HCT116 (cell line): ENCODE results near the gene IL17B. TPM values are rescaled to one million over a fixed set of nuclear protein-coding genes. Genes with fewer than 3 reads are reported as not detected.

ENCODE experiments used
- ATAC-seq: fragments of 200-7000 bp; cut with Tn5 transposase; 2 replicates; pipeline ENCODE4 v1.9.1; 2020; ENCODE audit warnings: mild to moderate bottlenecking, moderate library complexity
- BruUV-seq: library from RNA; stranded (reverse); fragments of 400-500 nt; replicated peaks from 2 replicates; lab custom pipeline; 2021; lab: Mats Ljungman, UMichigan
- CTCF ChIA-PET: fragments of 300-600 bp; sonication (Branson Sonifier 250); formaldehyde crosslinking; loops from one replicate; lab custom pipeline; 2021; ENCODE audit warnings: antibody characterized with exemption; lab: Charles Lee
- POLR2A ChIA-PET: fragments of 300-600, 350-600 bp; sonication (Branson Sonifier 250); formaldehyde crosslinking; loops from one replicate; lab custom pipeline; 2021; ENCODE audit warnings: antibody characterized with exemption; lab: Charles Lee
- RAD21 ChIA-PET, 2 experiments: fragments of 300-600 bp; sonication (Branson Sonifier 250); formaldehyde crosslinking; loops; one replicate each; lab custom pipeline; 2023; ENCODE audit warnings: low total read pairs in 2 of 2; ENCODE audit not compliant: uncharacterized antibody in 2 of 2, unreplicated experiment in 2 of 2, low non-redundant PET in 1 of 2; lab: Charles Lee
- DNase-seq: peaks from one replicate; pipeline ENCODE4 v3.0.0-alpha.2; 2010; ENCODE audit warnings: low read depth, low spot score
- H2AFZ ChIP-seq: fragments of 200-600 bp; shearing (Covaris generic), sonication (generic); 2 replicates; pipeline ENCODE4 v1.6.1; 2017; ENCODE audit warnings: low read depth, mixed run types, mixed read lengths, antibody characterized with exemption, low read length; ENCODE audit not compliant: poor library complexity, severe bottlenecking
- H3K27ac ChIP-seq: 2 replicates; pipeline ENCODE4 v1.5.1; 2012; ENCODE audit warnings: low read depth, low read length
- H3K27me3 ChIP-seq: fragments of 200-600 bp; sonication (generic); 2 replicates; pipeline ENCODE4 v1.6.1; 2016; ENCODE audit warnings: mixed run types, low read length, mixed read lengths; ENCODE audit not compliant: insufficient read depth
- H3K36me3 ChIP-seq, 2 experiments: fragments of 200-500 bp in 1 of 2; fragments of 200-600 bp in 1 of 2; sonication (Bioruptor generic) in 1 of 2; sonication (generic) in 1 of 2; 2 replicates each; pipeline versions ENCODE4 v1.5.1 to v1.6.1; 2014 to 2016; ENCODE audit warnings: low read length in 2 of 2, inconsistent platforms in 1 of 2, mixed read lengths in 1 of 2, mixed run types in 1 of 2; ENCODE audit not compliant: insufficient read depth in 2 of 2, control insufficient read depth in 1 of 2
- H3K4me1 ChIP-seq, 2 experiments: fragments of 200-600 bp in 1 of 2; sonication (generic) in 1 of 2; 2 replicates each; pipeline versions ENCODE4 v1.5.1 to v1.6.1; 2012 to 2017; ENCODE audit warnings: low read length in 2 of 2, inconsistent platforms in 1 of 2, mild to moderate bottlenecking in 1 of 2, mixed read lengths in 1 of 2, mixed run types in 1 of 2, moderate library complexity in 1 of 2; ENCODE audit not compliant: insufficient read depth in 2 of 2, control insufficient read depth in 1 of 2
- H3K4me2 ChIP-seq: fragments of 200-600 bp; sonication (generic); 2 replicates; pipeline ENCODE4 v1.6.1; 2017; ENCODE audit warnings: mixed run types, low read length, mixed read lengths
- H3K4me3 ChIP-seq, 2 experiments: fragments of 200-600 bp in 1 of 2; sonication (generic) in 1 of 2; replicated peaks in 1 of 2; 2 replicates each; pipeline ENCODE4 v1.5.1; 2011 to 2016; ENCODE audit warnings: low read length in 2 of 2, control low read depth in 1 of 2, low read depth in 1 of 2, mild to moderate bottlenecking in 1 of 2, mixed read lengths in 1 of 2, mixed run types in 1 of 2
- H3K79me2 ChIP-seq: fragments of 200-600 bp; sonication (generic); 2 replicates; pipeline ENCODE4 v1.6.1; 2017; ENCODE audit warnings: mild to moderate bottlenecking, mixed run types, low read length, moderate library complexity, mixed read lengths; ENCODE audit not compliant: insufficient read depth
- H3K9ac ChIP-seq: fragments of 200-600 bp; sonication (generic); 2 replicates; pipeline ENCODE4 v1.6.1; 2016; ENCODE audit warnings: low read length, mixed read lengths
- H3K9me2 ChIP-seq: fragments of 200-600 bp; sonication (generic), shearing (Covaris generic); 2 replicates; pipeline ENCODE4 v1.6.1; 2017; ENCODE audit warnings: mixed run types, mild to moderate bottlenecking, moderate library complexity; ENCODE audit not compliant: insufficient read depth
- H3K9me3 ChIP-seq, 2 experiments: fragments of 200-500 bp in 1 of 2; fragments of 200-600 bp in 1 of 2; sonication (Bioruptor generic) in 1 of 2; sonication (generic) in 1 of 2; 2 replicates each; pipeline ENCODE4 v1.6.1; 2014 to 2017; ENCODE audit warnings: low read length in 2 of 2, mixed read lengths in 2 of 2, inconsistent platforms in 1 of 2, low read depth in 1 of 2, mild to moderate bottlenecking in 1 of 2, mixed run types in 1 of 2, moderate library complexity in 1 of 2; ENCODE audit not compliant: control insufficient read depth in 1 of 2, insufficient read depth in 1 of 2
- H4K20me1 ChIP-seq: fragments of 200-600 bp; sonication (generic), shearing (Covaris generic); 2 replicates; pipeline ENCODE4 v1.6.1; 2017; ENCODE audit warnings: mixed run types, mild to moderate bottlenecking, moderate library complexity; ENCODE audit not compliant: insufficient read depth
- EZH2 ChIP-seq: fragments of 200-600 bp; sonication (generic); IDR thresholded peaks from 2 replicates; pipeline ENCODE4 v1.6.1; 2017; ENCODE audit warnings: antibody characterized with exemption, mixed run types
- EZH2phosphoT487 ChIP-seq: fragments of 200-600 bp; IDR thresholded peaks from 2 replicates; pipeline ENCODE4 v1.6.1; 2018; ENCODE audit warnings: antibody characterized with exemption, borderline replicate concordance
- POLR2A ChIP-seq: IDR thresholded peaks from 2 replicates; pipeline ENCODE4 v1.7.0; 2011; ENCODE audit warnings: borderline replicate concordance; ENCODE audit not compliant: insufficient read depth, insufficient read length; ENCODE audit errors: extremely low read depth
- SIN3A ChIP-seq: IDR thresholded peaks from 2 replicates; pipeline ENCODE4 v1.6.1; 2012; ENCODE audit warnings: low read depth
- SP1 ChIP-seq: IDR thresholded peaks from 2 replicates; pipeline ENCODE4 v1.6.1; 2012; ENCODE audit warnings: low read depth
- YY1 ChIP-seq: IDR thresholded peaks from 2 replicates; pipeline ENCODE4 v1.6.1; 2011; ENCODE audit warnings: low read length, low read depth, moderate library complexity, mild to moderate bottlenecking; ENCODE audit not compliant: insufficient replicate concordance; ENCODE audit errors: extremely low read depth
- intact Hi-C: fragments of 100-400 bp; cut with micrococcal nuclease; formaldehyde crosslinking; loops from 2 replicates; pipeline ENCODE4 v1.10.0; 2022
- total RNA-seq: library from RNA; stranded (reverse); gene quantifications from one replicate; pipeline ENCODE4 v1.2.1, GENCODE V29; 2021; ENCODE audit not compliant: unreplicated experiment
- TF ChIP-seq, protein P1 (sequence below): IDR thresholded peaks from 2 replicates; pipeline ENCODE4 v1.6.1; 2012; ENCODE audit warnings: low read depth
- TF ChIP-seq, protein P2 (sequence below): IDR thresholded peaks from 2 replicates; pipeline ENCODE4 v1.6.1; 2012

Gene IL17B
- total RNA-seq, 1 experiment from 2014 or later, result 0.81 TPM

- H3K4me2 ChIP-seq, result no peak overlapping the region
- POLR2A ChIA-PET, result no interaction called here
These were observed 30.6 kb downstream of the IL17B start for GRCh38 chr5:149348518-149348917.

GRCh38 chr5:149345892-149346222 is 33.2 kb downstream of the IL17B start:
- TF ChIP-seq, protein P1, sequence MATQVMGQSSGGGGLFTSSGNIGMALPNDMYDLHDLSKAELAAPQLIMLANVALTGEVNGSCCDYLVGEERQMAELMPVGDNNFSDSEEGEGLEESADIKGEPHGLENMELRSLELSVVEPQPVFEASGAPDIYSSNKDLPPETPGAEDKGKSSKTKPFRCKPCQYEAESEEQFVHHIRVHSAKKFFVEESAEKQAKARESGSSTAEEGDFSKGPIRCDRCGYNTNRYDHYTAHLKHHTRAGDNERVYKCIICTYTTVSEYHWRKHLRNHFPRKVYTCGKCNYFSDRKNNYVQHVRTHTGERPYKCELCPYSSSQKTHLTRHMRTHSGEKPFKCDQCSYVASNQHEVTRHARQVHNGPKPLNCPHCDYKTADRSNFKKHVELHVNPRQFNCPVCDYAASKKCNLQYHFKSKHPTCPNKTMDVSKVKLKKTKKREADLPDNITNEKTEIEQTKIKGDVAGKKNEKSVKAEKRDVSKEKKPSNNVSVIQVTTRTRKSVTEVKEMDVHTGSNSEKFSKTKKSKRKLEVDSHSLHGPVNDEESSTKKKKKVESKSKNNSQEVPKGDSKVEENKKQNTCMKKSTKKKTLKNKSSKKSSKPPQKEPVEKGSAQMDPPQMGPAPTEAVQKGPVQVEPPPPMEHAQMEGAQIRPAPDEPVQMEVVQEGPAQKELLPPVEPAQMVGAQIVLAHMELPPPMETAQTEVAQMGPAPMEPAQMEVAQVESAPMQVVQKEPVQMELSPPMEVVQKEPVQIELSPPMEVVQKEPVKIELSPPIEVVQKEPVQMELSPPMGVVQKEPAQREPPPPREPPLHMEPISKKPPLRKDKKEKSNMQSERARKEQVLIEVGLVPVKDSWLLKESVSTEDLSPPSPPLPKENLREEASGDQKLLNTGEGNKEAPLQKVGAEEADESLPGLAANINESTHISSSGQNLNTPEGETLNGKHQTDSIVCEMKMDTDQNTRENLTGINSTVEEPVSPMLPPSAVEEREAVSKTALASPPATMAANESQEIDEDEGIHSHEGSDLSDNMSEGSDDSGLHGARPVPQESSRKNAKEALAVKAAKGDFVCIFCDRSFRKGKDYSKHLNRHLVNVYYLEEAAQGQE, result no peak
- no peak for TF ChIP-seq EZH2phosphoT487
- TF ChIP-seq, protein P2, sequence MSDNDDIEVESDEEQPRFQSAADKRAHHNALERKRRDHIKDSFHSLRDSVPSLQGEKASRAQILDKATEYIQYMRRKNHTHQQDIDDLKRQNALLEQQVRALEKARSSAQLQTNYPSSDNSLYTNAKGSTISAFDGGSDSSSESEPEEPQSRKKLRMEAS, result no peak
- no peak for TF ChIP-seq EZH2
- no peak for TF ChIP-seq YY1
- TF ChIP-seq SP1, result no peak
- TF ChIP-seq SIN3A, result no peak
- ATAC-seq, result peak; percentile 23
- DNase-seq, result no peak
- Histone ChIP-seq H3K79me2 (peaks cover 55% of the 10 kb centered on the region), H3K4me2 (peak overlapping the region; percentile 93), H3K4me1 (peaks cover 5 to 11% of the 10 kb centered on the region in 2 experiments; a peak in 3 of 4 replicates), H3K36me3 (peaks cover 33 to 34% of the 10 kb centered on the region in 2 experiments), H3K4me3 (peak overlapping the region; percentile 94 to 97), H3K9ac (peak overlapping the region; percentile 92), H4K20me1 (no peaks in the 10 kb centered on the region), H2AFZ (no peak overlapping the region), H3K9me3 (no peaks in the 10 kb centered on the region), H3K27ac (peak overlapping the region; percentile 79), H3K9me2 (no peaks in the 10 kb centered on the region), H3K27me3 (no peaks in the 10 kb centered on the region)
- no TSS peak for BruUV-seq
- RAD21 ChIA-PET, result interaction anchor here (0.8 to 1.0 kb wide), 2 partner anchors 25 to 89 kb away, joined by 3 to 6 read pairs; no protein-coding TSS in a partner anchor
- POLR2A ChIA-PET, result interaction anchor here (1.3 to 2.9 kb wide), 3 partner anchors 12 to 217 kb away, joined by 3 to 18 read pairs (median 8); partner anchors contain the start of gene PCYOX1L
- CTCF ChIA-PET, result interaction anchor here (1.6 kb wide), 1 partner anchor 206 kb away, joined by 5 read pairs; the partner anchor contains the start of gene CSNK1A1
- intact Hi-C loops, result loop anchor here (1.0 kb wide), 1 partner anchor 11 kb away; no protein-coding TSS in a partner anchor

More at GRCh38 chr5:149348518-149348917, 30.6 kb downstream of the IL17B start:
- CTCF ChIA-PET, result no interaction called here
- RAD21 ChIA-PET, result no interaction called here
- no peak overlapping the region for H3K9ac ChIP-seq
- ATAC-seq (no peak), DNase-seq (no peak)
- H3K79me2 ChIP-seq, result peaks cover 78% of the 10 kb centered on the region
- no peak for TF ChIP-seq POLR2A
- no peaks in the 10 kb centered on the region for H3K9me3 ChIP-seq
- no TSS peak for BruUV-seq
- H2AFZ ChIP-seq, result no peak overlapping the region
- peaks cover 57 to 60% of the 10 kb centered on the region in 2 experiments for H3K36me3 ChIP-seq
- intact Hi-C loops, result no loop called here
- H3K4me1 ChIP-seq, result peaks cover 5 to 11% of the 10 kb centered on the region in 2 experiments; a peak in 3 of 4 replicates
- no peaks in the 10 kb centered on the region for H3K27me3 ChIP-seq
- H4K20me1 ChIP-seq, result peaks cover 4% of the 10 kb centered on the region; the same call in 1 of the 2 replicates
- H3K9me2 ChIP-seq, result no peaks in the 10 kb centered on the region
- H3K27ac ChIP-seq, result no peak overlapping the region
- H3K4me3 ChIP-seq, result no peak overlapping the region
